GM23338 (cell line): Measurements from ENCODE around the gene FAM241A. TPM values are rescaled to one million over a fixed set of nuclear protein-coding genes. Genes with fewer than 3 reads are reported as not detected.

Experiments used
- ATAC-seq: fragments of 200-7000 bp; cut with Tn5 transposase; 3 replicates; pipeline ENCODE4 v1.9.1; 2020
- DNase-seq: peaks from one replicate; pipeline ENCODE4 v3.0.0-alpha.2; 2015; ENCODE audit warnings: low spot score
- H2AFZ ChIP-seq: fragments of 200-600 bp; sonication (generic); 2 replicates; pipeline ENCODE4 v1.8.0; 2016; ENCODE audit warnings: antibody characterized with exemption, mild to moderate bottlenecking, moderate library complexity
- H3F3A ChIP-seq: fragments of 200-600 bp; sonication (generic); replicated peaks from 2 replicates; pipeline ENCODE4 v1.8.0; 2017; ENCODE audit warnings: antibody characterized with exemption, mixed run types, low read depth
- H3K27ac ChIP-seq: fragments of 200-600 bp; sonication (generic); 2 replicates; pipeline ENCODE4 v1.6.1; 2016; ENCODE audit warnings: low read depth
- H3K27me3 ChIP-seq: fragments of 200-600 bp; sonication (generic); 2 replicates; pipeline ENCODE4 v1.8.0; 2016; ENCODE audit warnings: mild to moderate bottlenecking, mixed run types, moderate library complexity; ENCODE audit not compliant: insufficient read depth
- H3K36me3 ChIP-seq: fragments of 200-600 bp; sonication (generic); 2 replicates; pipeline ENCODE4 v1.8.0; 2016; ENCODE audit warnings: mild to moderate bottlenecking; ENCODE audit not compliant: insufficient read depth
- H3K4me1 ChIP-seq: fragments of 200-600 bp; sonication (generic); 2 replicates; pipeline ENCODE4 v1.8.0; 2016; ENCODE audit warnings: mild to moderate bottlenecking, moderate library complexity; ENCODE audit not compliant: insufficient read depth
- H3K4me2 ChIP-seq: fragments of 200-600 bp; sonication (generic); 2 replicates; pipeline ENCODE4 v1.7.1; 2017; ENCODE audit warnings: mixed run types
- H3K4me3 ChIP-seq: fragments of 200-600 bp; sonication (generic); 2 replicates; pipeline ENCODE4 v1.6.1; 2016; ENCODE audit warnings: mixed run types
- H3K79me2 ChIP-seq: fragments of 200-600 bp; sonication (generic); replicated peaks from 2 replicates; pipeline ENCODE4 v1.8.0; 2017; ENCODE audit warnings: mild to moderate bottlenecking; ENCODE audit not compliant: insufficient read depth
- H3K9me2 ChIP-seq: fragments of 200-600 bp; sonication (generic); 2 replicates; pipeline ENCODE4 v1.8.0; 2017; ENCODE audit not compliant: insufficient read depth
- H4K20me1 ChIP-seq: fragments of 200-600 bp; sonication (generic); replicated peaks from 2 replicates; pipeline ENCODE4 v1.8.0; 2017; ENCODE audit warnings: mild to moderate bottlenecking; ENCODE audit not compliant: insufficient read depth
- H3K27ac Mint-ChIP-seq: 2 replicates; pipeline ENCODE4 v1.8.0; 2020; ENCODE audit warnings: inconsistent platforms, mild to moderate bottlenecking, moderate library complexity, mixed read lengths
- H3K27me3 Mint-ChIP-seq: 3 replicates; pipeline ENCODE4 v1.8.0; 2022; ENCODE audit warnings: low read depth, mild to moderate bottlenecking, moderate library complexity, mixed read lengths, inconsistent platforms; ENCODE audit not compliant: insufficient read depth, poor library complexity
- H3K36me3 Mint-ChIP-seq: 3 replicates; pipeline ENCODE4 v1.8.0; 2021; ENCODE audit warnings: low read depth, mild to moderate bottlenecking, inconsistent platforms, moderate library complexity, mixed read lengths
- H3K4me1 Mint-ChIP-seq: 3 replicates; pipeline ENCODE4 v1.8.0; 2020; ENCODE audit warnings: mild to moderate bottlenecking, inconsistent platforms, mixed read lengths
- H3K4me3 Mint-ChIP-seq: 3 replicates; pipeline ENCODE4 v1.8.0; 2021; ENCODE audit warnings: moderate library complexity, mild to moderate bottlenecking, inconsistent platforms, mixed read lengths
- H3K9me3 Mint-ChIP-seq: 3 replicates; pipeline ENCODE4 v1.8.0; 2020; ENCODE audit warnings: moderate library complexity, mild to moderate bottlenecking, inconsistent platforms, mixed read lengths
- CTCF ChIP-seq, 2 experiments: fragments of 200-600 bp in 1 of 2; sonication (generic) in 1 of 2; conservative IDR thresholded peaks; 2 replicates each; pipeline versions ENCODE4 v1.5.1 to v1.6.1; 2016 to 2017; ENCODE audit warnings: antibody characterized with exemption in 2 of 2, low read depth in 2 of 2, mild to moderate bottlenecking in 2 of 2, moderate library complexity in 1 of 2
- ETS1 ChIP-seq: IDR thresholded peaks from 2 replicates; pipeline ENCODE4 v1.6.1; 2016; ENCODE audit warnings: antibody characterized with exemption
- EZH2 ChIP-seq: fragments of 200-600 bp; sonication (generic); IDR thresholded peaks from one replicate; pipeline ENCODE4 v1.8.0; 2017; ENCODE audit warnings: antibody characterized with exemption, mild to moderate bottlenecking, low read depth; ENCODE audit not compliant: unreplicated experiment
- EZH2phosphoT487 ChIP-seq: fragments of 200-600 bp; sonication (generic); IDR thresholded peaks from one replicate; pipeline ENCODE4 v1.8.1; 2018; ENCODE audit warnings: antibody characterized with exemption; ENCODE audit not compliant: unreplicated experiment
- JUNB ChIP-seq: IDR thresholded peaks from one replicate; pipeline ENCODE4 v1.6.1; 2016; ENCODE audit warnings: antibody characterized with exemption; ENCODE audit not compliant: unreplicated experiment
- NANOG ChIP-seq: IDR thresholded peaks from 2 replicates; pipeline ENCODE4 v1.6.1; 2016; ENCODE audit warnings: antibody characterized with exemption, borderline replicate concordance
- POLR2AphosphoS5 ChIP-seq: IDR thresholded peaks from 2 replicates; pipeline ENCODE4 v1.6.1; 2016; ENCODE audit warnings: antibody characterized with exemption, low read depth
- REST ChIP-seq: IDR thresholded peaks from one replicate; pipeline ENCODE4 v1.6.1; 2018; ENCODE audit warnings: antibody characterized with exemption; ENCODE audit not compliant: unreplicated experiment
- STAT1 ChIP-seq: IDR thresholded peaks from one replicate; pipeline ENCODE4 v1.6.1; 2016; ENCODE audit warnings: antibody characterized with exemption; ENCODE audit not compliant: unreplicated experiment
- ZNF331 ChIP-seq: fragments of 250-450 bp; sonication (Bioruptor Pico); IDR thresholded peaks from 2 replicates; pipeline ENCODE4 v1.5.0; 2020; ENCODE audit warnings: low read depth, mild to moderate bottlenecking, moderate library complexity
- polyA plus RNA-seq: library from polyadenylated mRNA; unstranded; fragments of >200 nt; fragmentation: Nextera tagmentation; extraction: Ambion mirVana; gene quantifications from 2 replicates; pipeline ENCODE4 v1.2.1, GENCODE V29; 2016
- total RNA-seq: library from RNA; depleted of rRNA; stranded (reverse); fragments of >200 nt; shearing (Covaris generic); gene quantifications from 2 replicates; pipeline ENCODE4 v1.2.3, GENCODE V29; 2014

FAM241A gene
- total and polyA plus RNA-seq, 2 experiments from 2014 or later, result 0.58 to 0.63 TPM

- Histone ChIP-seq H3K27me3 (no peaks in the 10 kb centered on the region), H2AFZ (no peak overlapping the region), H3K9me2 (no peaks in the 10 kb centered on the region), H3K36me3 (no peaks in the 10 kb centered on the region), H3K27ac (no peak overlapping the region), H3F3A (no peaks in the 10 kb centered on the region), H3K4me2 (no peak overlapping the region), H3K4me1 (no peaks in the 10 kb centered on the region), H3K4me3 (no peak overlapping the region), H3K79me2 (no peaks in the 10 kb centered on the region), H4K20me1 (no peaks in the 10 kb centered on the region)
- Mint-ChIP-seq H3K27me3 (peaks cover 1% of the 10 kb centered on the region), H3K4me1 (no peaks in the 10 kb centered on the region), H3K27ac (no peak overlapping the region), H3K9me3 (peaks cover 7% of the 10 kb centered on the region; the same call in 2 of the 3 replicates), H3K4me3 (no peak overlapping the region), H3K36me3 (no peaks in the 10 kb centered on the region)
- TF ChIP-seq NANOG, result no peak
- TF ChIP-seq ETS1, result no peak
- TF ChIP-seq EZH2phosphoT487, result no peak
- no peak for TF ChIP-seq POLR2AphosphoS5
- TF ChIP-seq EZH2, result no peak
- no peak for TF ChIP-seq JUNB
- no peak for TF ChIP-seq STAT1
- no peak for TF ChIP-seq ZNF331 (CRISPR knock-in tag)
- TF ChIP-seq CTCF (conservative IDR thresholded peaks at IDR 0.05; ENCODE audit: low read depth in 2 of 2), result no peak
- no peak for TF ChIP-seq REST
- no peak for DNase-seq
- ATAC-seq, result no peak
Observed at GRCh38 chr4:112213856-112214255, 68.6 kb downstream of the FAM241A start.
